Measurements from ENCODE around the gene EGR4.

DNA sequence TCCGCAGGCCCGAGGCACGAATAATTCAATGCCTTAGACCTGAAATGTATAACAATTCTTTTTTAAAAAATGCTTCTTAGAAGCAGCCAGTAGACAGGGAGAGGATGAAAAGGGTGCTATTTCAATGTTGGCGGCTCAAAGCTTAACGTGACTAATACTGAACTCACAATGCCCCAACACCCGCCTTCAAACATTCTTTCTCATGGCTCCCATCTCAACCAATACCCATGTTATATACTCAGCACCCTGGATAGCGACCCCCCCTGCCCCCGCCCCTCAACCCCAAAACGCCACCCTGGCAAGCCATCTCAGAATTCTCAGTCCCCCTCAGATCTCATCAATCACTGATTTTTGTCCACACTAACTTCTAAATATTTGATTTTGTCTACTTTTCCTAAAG, 13.5 kb downstream of the EGR4 start:
- TF ChIP-seq ISL1 (CRISPR knock-in tag; IDR thresholded peaks at IDR 0.05) (no peak), ZNF565 (CRISPR knock-in tag; conservative IDR thresholded peaks at IDR 0.05; ENCODE audit: low read depth) (no peak), OSR1 (CRISPR knock-in tag; IDR thresholded peaks at IDR 0.05) (no peak), ZNF70 (CRISPR knock-in tag; IDR thresholded peaks at IDR 0.05) (no peak), PATZ1 (CRISPR knock-in tag; IDR thresholded peaks at IDR 0.05; ENCODE audit: borderline replicate concordance) (no peak), SNAI2 (CRISPR knock-in tag; IDR thresholded peaks at IDR 0.05) (no peak), TSHZ2 (CRISPR knock-in tag; IDR thresholded peaks at IDR 0.05) (no peak), TCF4 (CRISPR knock-in tag; IDR thresholded peaks at IDR 0.05; ENCODE audit: borderline replicate concordance) (no peak), ZNF8 (CRISPR knock-in tag; IDR thresholded peaks at IDR 0.05) (no peak)
- TF ChIP-seq, protein P1, sequence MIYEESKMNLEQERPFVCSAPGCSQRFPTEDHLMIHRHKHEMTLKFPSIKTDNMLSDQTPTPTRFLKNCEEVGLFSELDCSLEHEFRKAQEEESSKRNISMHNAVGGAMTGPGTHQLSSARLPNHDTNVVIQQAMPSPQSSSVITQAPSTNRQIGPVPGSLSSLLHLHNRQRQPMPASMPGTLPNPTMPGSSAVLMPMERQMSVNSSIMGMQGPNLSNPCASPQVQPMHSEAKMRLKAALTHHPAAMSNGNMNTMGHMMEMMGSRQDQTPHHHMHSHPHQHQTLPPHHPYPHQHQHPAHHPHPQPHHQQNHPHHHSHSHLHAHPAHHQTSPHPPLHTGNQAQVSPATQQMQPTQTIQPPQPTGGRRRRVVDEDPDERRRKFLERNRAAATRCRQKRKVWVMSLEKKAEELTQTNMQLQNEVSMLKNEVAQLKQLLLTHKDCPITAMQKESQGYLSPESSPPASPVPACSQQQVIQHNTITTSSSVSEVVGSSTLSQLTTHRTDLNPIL (CRISPR knock-in tag; IDR thresholded peaks at IDR 0.05; ENCODE audit: low read depth) = no peak
